ENCODE results near the gene CDH23. TPM values are rescaled to one million over a fixed set of nuclear protein-coding genes. Genes with fewer than 3 reads are reported as not detected.

Gene CDH23
- total and polyA plus RNA-seq, 2 donors = 3.6 to 9.9 TPM

GRCh38 chr10:71479831-71480230 lies 83.1 kb downstream of the CDH23 start:
- Histone ChIP-seq H3K4me1 (ENCODE audit: insufficient read depth) (no peaks in the 10 kb centered on the region), H3K36me3 (ENCODE audit: insufficient read depth) (no peaks in the 10 kb centered on the region), H3K27ac (ENCODE audit: low read depth) (no peak overlapping the region), H3K4me3 (ENCODE audit: low read depth, low read length) (no peak overlapping the region)
- 80% methylated on average over 5 of the region's 5 CpGs for WGBS
- DNase-seq (ENCODE audit: extremely low spot score) = no peak

DNA sequence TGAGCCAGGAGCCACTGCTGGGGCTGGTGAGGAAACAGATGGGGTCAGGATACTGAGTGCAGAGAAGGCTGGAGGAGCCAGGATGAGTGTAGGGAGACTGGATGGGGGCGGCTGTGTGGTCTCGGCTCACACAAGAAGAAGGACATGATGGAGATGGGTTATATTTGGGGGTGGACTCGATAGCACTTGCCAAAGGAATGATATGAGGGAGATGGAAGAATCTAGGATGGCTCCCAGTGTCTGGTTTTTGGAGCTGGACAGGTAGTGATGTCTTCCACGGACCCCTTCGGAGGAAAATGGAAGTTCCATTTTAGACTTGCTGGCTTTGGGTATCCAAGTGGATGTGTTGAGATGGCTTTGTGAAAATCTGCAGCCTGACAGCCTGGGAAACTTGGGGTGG lies 83.9 kb downstream of the CDH23 start:
- Histone ChIP-seq H3K4me3 (ENCODE audit: low read depth, low read length) (no peak overlapping the region), H3K27ac (ENCODE audit: low read depth) (no peak overlapping the region), H3K36me3 (ENCODE audit: insufficient read depth) (no peaks in the 10 kb centered on the region), H3K4me1 (ENCODE audit: insufficient read depth) (no peaks in the 10 kb centered on the region)
- WGBS = 86% methylated on average over 5 of the region's 5 CpGs
- DNase-seq (ENCODE audit: extremely low spot score) = no peak

GRCh38 chr10:71481746-71482410 lies 85.2 kb downstream of the CDH23 start:
- no peak overlapping the region for H3K4me3 ChIP-seq (ENCODE audit: low read depth, low read length)
- H3K4me1 ChIP-seq (ENCODE audit: insufficient read depth) = no peaks in the 10 kb centered on the region
- H3K36me3 ChIP-seq (ENCODE audit: insufficient read depth) = no peaks in the 10 kb centered on the region
- no peak for DNase-seq (ENCODE audit: extremely low spot score)
- no peak overlapping the region for H3K27ac ChIP-seq (ENCODE audit: low read depth)
- WGBS = 84% methylated on average over 13 of the region's 13 CpGs

DNA sequence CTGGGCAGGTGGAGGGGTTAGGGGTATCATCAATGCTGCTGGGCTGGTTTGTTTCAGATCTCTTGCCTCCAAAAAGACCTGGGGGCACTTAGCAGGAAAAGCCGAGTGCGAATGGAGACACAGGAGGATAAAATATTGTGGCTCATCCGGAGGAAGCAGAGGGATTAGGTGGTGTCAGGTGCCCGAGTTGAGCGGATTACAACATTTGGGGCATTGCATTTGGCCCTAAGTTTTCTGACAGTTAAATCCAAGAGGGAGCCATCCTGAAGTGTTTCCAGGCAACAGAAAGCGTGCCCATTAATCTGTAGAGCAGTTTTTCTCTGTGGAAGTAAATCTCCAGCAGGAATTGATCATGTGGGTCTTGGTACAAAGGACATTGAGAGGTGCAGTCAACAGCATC lies 85.9 kb downstream of the CDH23 start:
- Histone ChIP-seq H3K4me1 (ENCODE audit: insufficient read depth) (no peaks in the 10 kb centered on the region), H3K4me3 (ENCODE audit: low read depth, low read length) (no peak overlapping the region), H3K36me3 (ENCODE audit: insufficient read depth) (no peaks in the 10 kb centered on the region), H3K27ac (ENCODE audit: low read depth) (no peak overlapping the region)
- DNase-seq (ENCODE audit: extremely low spot score) = no peak
- 91% methylated on average over 6 of the region's 6 CpGs for WGBS

- Histone ChIP-seq H3K4me3 (ENCODE audit: low read depth, low read length) (no peak overlapping the region), H3K4me1 (ENCODE audit: insufficient read depth) (no peaks in the 10 kb centered on the region), H3K36me3 (ENCODE audit: insufficient read depth) (no peaks in the 10 kb centered on the region), H3K27ac (ENCODE audit: low read depth) (no peak overlapping the region)
- WGBS = 81% methylated on average over 4 of the region's 4 CpGs
- no peak for DNase-seq (ENCODE audit: extremely low spot score)
Observed at GRCh38 chr10:71483135-71483534, 86.4 kb downstream of the CDH23 start.

DNA sequence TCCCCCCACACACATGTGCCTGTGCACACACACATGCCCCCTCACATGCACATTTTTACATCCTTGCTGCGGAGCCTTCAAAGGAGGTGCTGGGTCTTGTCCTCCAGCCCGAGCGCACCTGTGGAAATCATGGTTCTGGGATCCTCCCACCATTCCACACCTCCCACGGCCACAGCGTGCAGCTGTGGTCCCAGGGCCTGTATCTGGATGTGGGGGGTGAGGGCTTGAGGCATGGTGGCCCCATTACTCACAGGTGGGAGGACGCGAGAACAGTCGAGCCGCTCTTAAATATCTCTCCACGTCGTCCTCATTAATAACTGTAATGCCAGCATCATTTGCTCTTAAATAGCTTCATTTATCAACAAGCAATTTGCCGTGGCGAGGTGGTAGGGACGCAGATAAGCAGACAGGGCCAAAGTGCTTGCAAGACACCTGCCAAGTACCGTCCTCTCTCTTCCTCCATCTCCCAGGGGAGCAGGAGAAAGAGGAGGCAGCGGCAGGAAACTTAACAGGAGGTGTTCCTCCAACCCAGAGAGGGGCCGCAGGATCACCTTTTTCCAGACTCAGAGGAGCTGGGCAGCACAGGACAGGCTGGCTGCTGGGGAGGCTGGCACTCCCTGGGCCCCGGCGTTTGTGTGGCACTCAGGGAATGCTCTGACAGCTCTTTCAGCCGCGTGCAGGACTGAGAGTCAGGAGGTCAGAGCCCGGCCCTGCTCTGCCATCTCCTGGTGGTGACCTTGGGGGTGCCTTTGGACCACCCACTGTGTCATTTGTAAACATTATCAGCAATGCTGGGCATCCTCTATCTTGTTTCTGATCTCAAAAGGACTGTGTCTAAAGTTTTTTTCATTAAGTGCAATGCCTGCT lies 87.4 kb downstream of the CDH23 start:
- 64% methylated on average over 22 of the region's 22 CpGs for WGBS
- Histone ChIP-seq H3K27ac (ENCODE audit: low read depth) (no peak overlapping the region), H3K4me3 (ENCODE audit: low read depth, low read length) (no peak overlapping the region), H3K4me1 (ENCODE audit: insufficient read depth) (no peaks in the 10 kb centered on the region), H3K36me3 (ENCODE audit: insufficient read depth) (no peaks in the 10 kb centered on the region)
- no peak for DNase-seq (ENCODE audit: extremely low spot score)

GRCh38 chr10:71486484-71487114 lies 89.9 kb downstream of the CDH23 start:
- Histone ChIP-seq H3K4me3 (ENCODE audit: low read depth, low read length) (no peak overlapping the region), H3K27ac (ENCODE audit: low read depth) (no peak overlapping the region)
- DNase-seq (ENCODE audit: extremely low spot score) = no peak

GRCh38 chr10:71487726-71488125 lies 91.0 kb downstream of the CDH23 start:
- 98% methylated on average over 1 of the region's 1 CpG for WGBS
- H3K4me1 ChIP-seq (ENCODE audit: insufficient read depth) = no peaks in the 10 kb centered on the region
- no peaks in the 10 kb centered on the region for H3K36me3 ChIP-seq (ENCODE audit: insufficient read depth)
- no peak overlapping the region for H3K4me3 ChIP-seq (ENCODE audit: low read depth, low read length)
- no peak for DNase-seq (ENCODE audit: extremely low spot score)
- H3K27ac ChIP-seq (ENCODE audit: low read depth) = no peak overlapping the region

More at GRCh38 chr10:71486484-71487114, 89.9 kb downstream of the CDH23 start:
- Histone ChIP-seq H3K4me1 (ENCODE audit: insufficient read depth) (no peaks in the 10 kb centered on the region), H3K36me3 (ENCODE audit: insufficient read depth) (no peaks in the 10 kb centered on the region)
- 40% methylated on average over 6 of the region's 6 CpGs for WGBS

- Histone ChIP-seq H3K27ac (ENCODE audit: low read depth) (no peak overlapping the region), H3K4me1 (ENCODE audit: insufficient read depth) (no peaks in the 10 kb centered on the region), H3K36me3 (ENCODE audit: insufficient read depth) (no peaks in the 10 kb centered on the region), H3K4me3 (ENCODE audit: low read depth, low read length) (no peak overlapping the region)
- no peak for DNase-seq (ENCODE audit: extremely low spot score)
- WGBS = 93% methylated on average over 2 of the region's 2 CpGs
Observed at GRCh38 chr10:71489077-71489476, 92.4 kb downstream of the CDH23 start.

GRCh38 chr10:71492872-71493271 lies 96.2 kb downstream of the CDH23 start:
- H3K4me1 ChIP-seq (ENCODE audit: insufficient read depth) = no peaks in the 10 kb centered on the region
- no peak for DNase-seq (ENCODE audit: extremely low spot score)
- no peaks in the 10 kb centered on the region for H3K36me3 ChIP-seq (ENCODE audit: insufficient read depth)
- H3K27ac ChIP-seq (ENCODE audit: low read depth) = no peak overlapping the region
- WGBS = 74% methylated on average over 6 of the region's 6 CpGs
- no peak overlapping the region for H3K4me3 ChIP-seq (ENCODE audit: low read depth, low read length)

GRCh38 chr10:71493741-71494140 lies 97.0 kb downstream of the CDH23 start:
- no peaks in the 10 kb centered on the region for H3K4me1 ChIP-seq (ENCODE audit: insufficient read depth)
- WGBS = 93% methylated on average over 6 of the region's 6 CpGs
- H3K36me3 ChIP-seq (ENCODE audit: insufficient read depth) = no peaks in the 10 kb centered on the region
- DNase-seq (ENCODE audit: extremely low spot score) = no peak
- no peak overlapping the region for H3K4me3 ChIP-seq (ENCODE audit: low read depth, low read length)
- no peak overlapping the region for H3K27ac ChIP-seq (ENCODE audit: low read depth)

GRCh38 chr10:71494476-71494875 lies 97.8 kb downstream of the CDH23 start:
- no peaks in the 10 kb centered on the region for H3K4me1 ChIP-seq (ENCODE audit: insufficient read depth)
- H3K36me3 ChIP-seq (ENCODE audit: insufficient read depth) = no peaks in the 10 kb centered on the region
- WGBS = 96% methylated on average over 8 of the region's 8 CpGs
- DNase-seq (ENCODE audit: extremely low spot score) = no peak
- no peak overlapping the region for H3K27ac ChIP-seq (ENCODE audit: low read depth)
- H3K4me3 ChIP-seq (ENCODE audit: low read depth, low read length) = no peak overlapping the region

DNA sequence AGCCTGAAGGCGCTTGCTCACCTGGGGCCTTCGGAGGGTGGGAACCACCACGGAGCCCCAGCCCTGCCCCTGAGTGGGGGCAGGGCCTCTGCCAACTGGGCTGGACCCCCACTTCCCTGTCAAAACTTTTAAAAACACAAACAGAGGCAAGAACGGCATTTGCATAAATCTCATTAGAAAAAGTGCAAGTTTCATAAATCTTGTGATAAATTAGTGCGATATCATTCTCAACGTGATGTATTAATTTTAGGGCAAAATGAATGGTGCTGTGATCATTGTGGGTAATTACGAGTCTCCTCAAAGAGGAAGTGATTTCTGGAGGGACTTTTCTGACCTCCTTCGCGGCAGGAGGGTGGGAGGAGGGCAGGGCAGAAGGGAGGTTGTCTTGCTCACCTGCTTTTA lies 98.3 kb downstream of the CDH23 start:
- DNase-seq (ENCODE audit: extremely low spot score) = no peak
- no peak overlapping the region for H3K27ac ChIP-seq (ENCODE audit: low read depth)
- H3K4me1 ChIP-seq (ENCODE audit: insufficient read depth) = no peaks in the 10 kb centered on the region
- no peak overlapping the region for H3K4me3 ChIP-seq (ENCODE audit: low read depth, low read length)
- WGBS = 71% methylated on average over 9 of the region's 9 CpGs
- no peaks in the 10 kb centered on the region for H3K36me3 ChIP-seq (ENCODE audit: insufficient read depth)

Measured in urinary bladder (tissue), 4 donors.